ENCODE results near the gene IARS1.

The IARS1 gene

GRCh38 chr9:92293452-92294296, at the start of gene IARS1:
IARS1 (minus strand) TSS chr9:92293697; CDS start chr9:92289419, 4,278 bp downstream.
- POLR2A ChIA-PET = no interaction called here
- CTCF ChIA-PET = interaction anchor here (2.1 kb wide), 1 partner anchor 33 kb away, joined by 4 read pairs; no protein-coding TSS in a partner anchor

GRCh38 chr9:92342825-92343488, 49.5 kb upstream of the IARS1 start:
- ChIA-PET POLR2A (no interaction called here), CTCF (no interaction called here)
- no peak for DNase-seq (ENCODE audit: extremely low spot score)
- no peak for TF ChIP-seq CTCF (IDR thresholded peaks at IDR 0.05; ENCODE audit: control extremely low read depth, extremely low read depth, low read depth, missing control alignments)

More at GRCh38 chr9:92293452-92294296, at the start of gene IARS1:
- peak; percentile 98 for DNase-seq (ENCODE audit: extremely low spot score)
- peak; percentile 48 for TF ChIP-seq CTCF (IDR thresholded peaks at IDR 0.05; ENCODE audit: control extremely low read depth, extremely low read depth, low read depth, missing control alignments)

- no peak for TF ChIP-seq CTCF (IDR thresholded peaks at IDR 0.05; ENCODE audit: control extremely low read depth, extremely low read depth, low read depth, missing control alignments)
- DNase-seq (ENCODE audit: extremely low spot score) = no peak
- POLR2A ChIA-PET = no interaction called here
- CTCF ChIA-PET = no interaction called here
Observed at GRCh38 chr9:92341578-92341977, 48.1 kb upstream of the IARS1 start.

GRCh38 chr9:92333282-92333634, 39.8 kb upstream of the IARS1 start:
- DNase-seq (ENCODE audit: extremely low spot score) = no peak
- POLR2A ChIA-PET = no interaction called here
- no peak for TF ChIP-seq CTCF (IDR thresholded peaks at IDR 0.05; ENCODE audit: control extremely low read depth, extremely low read depth, low read depth, missing control alignments)
- CTCF ChIA-PET = interaction anchor here (3.0 kb wide), 1 partner anchor 8 kb away, joined by 15 read pairs; the partner anchor contains the start of genes CENPP and NOL8

GRCh38 chr9:92332577-92333281, 39.2 kb upstream of the IARS1 start:
- no peak for TF ChIP-seq CTCF (IDR thresholded peaks at IDR 0.05; ENCODE audit: control extremely low read depth, extremely low read depth, low read depth, missing control alignments)
- no peak for DNase-seq (ENCODE audit: extremely low spot score)
- CTCF ChIA-PET = interaction anchor here (3.0 kb wide), 1 partner anchor 8 kb away, joined by 15 read pairs; the partner anchor contains the start of genes CENPP and NOL8
- POLR2A ChIA-PET = no interaction called here

- ChIA-PET POLR2A (no interaction called here), CTCF (interaction anchor here (0.7 to 1.7 kb wide), 10 partner anchors 8 to 463 kb away, joined by 3 to 16 read pairs (median 3); no protein-coding TSS in a partner anchor)
- peak; percentile 26 for DNase-seq (ENCODE audit: extremely low spot score)
- peak; percentile 9 for TF ChIP-seq CTCF (IDR thresholded peaks at IDR 0.05; ENCODE audit: control extremely low read depth, extremely low read depth, low read depth, missing control alignments)
Observed at GRCh38 chr9:92328225-92328624, 34.7 kb upstream of the IARS1 start.
